Measurements from ENCODE around the gene MPP1.

- TF ChIP-seq TAF1 (IDR thresholded peaks at IDR 0.05; ENCODE audit: low read depth) (no peak), FOXM1 (IDR thresholded peaks at IDR 0.05; ENCODE audit: borderline replicate concordance, low read depth) (no peak), EGR1 (IDR thresholded peaks at IDR 0.05) (no peak), RAD21 (IDR thresholded peaks at IDR 0.05; ENCODE audit: low read depth) (no peak), EP300 (IDR thresholded peaks at IDR 0.05; ENCODE audit: borderline replicate concordance) (no peak), TEAD4 (IDR thresholded peaks at IDR 0.05) (no peak), USF1 (IDR thresholded peaks at IDR 0.05) (no peak), TCF12 (IDR thresholded peaks at IDR 0.05; ENCODE audit: low read depth) (no peak), MAX (IDR thresholded peaks at IDR 0.05) (no peak)
Measured at GRCh38 chrX:154805696-154806091, 409 bp upstream of the MPP1 start.
